SK-N-SH (cell line): ENCODE data around the gene DYNLT1. TPM values are rescaled to one million over a fixed set of nuclear protein-coding genes. Genes with fewer than 3 reads are reported as not detected.

ENCODE experiments used
- CTCF ChIA-PET: fragments of 300-600, 350-600 bp; formaldehyde crosslinking; extraction: SDS; loops from one replicate; lab custom pipeline; 2021; lab: Yijun Ruan, JAX
- POLR2A ChIA-PET: fragments of 350-600 bp; sonication (Branson Sonifier 250); formaldehyde crosslinking; extraction: SDS; loops from one replicate; lab custom pipeline; 2020; ENCODE audit warnings: antibody characterized with exemption, inconsistent platforms; lab: Yijun Ruan, JAX
- DNase-seq: peaks from one replicate; pipeline ENCODE4 v3.0.0; 2012
- H2AFZ ChIP-seq: fragments of 200-600 bp; sonication (generic); 2 replicates; pipeline ENCODE4 v1.8.1; 2016; ENCODE audit warnings: antibody characterized with exemption, mild to moderate bottlenecking, low read depth
- H3F3A ChIP-seq: fragments of 200-600 bp; sonication (generic); replicated peaks from 2 replicates; pipeline ENCODE3; 2016; ENCODE audit warnings: antibody characterized with exemption, mild to moderate bottlenecking; ENCODE audit not compliant: insufficient read depth
- H3K27ac ChIP-seq, 2 experiments: fragments of 200-500 bp in 1 of 2; fragments of 200-600 bp in 1 of 2; sonication (Bioruptor generic) in 1 of 2; sonication (generic), shearing (Covaris generic) in 1 of 2; 2 replicates each; pipeline versions ENCODE4 v1.5.1 to v1.6.1; 2014 to 2016; ENCODE audit warnings: low read depth in 2 of 2, inconsistent platforms in 1 of 2, low read length in 1 of 2, mild to moderate bottlenecking in 1 of 2, mixed read lengths in 1 of 2
- H3K27me3 ChIP-seq: fragments of 200-600 bp; sonication (generic), shearing (Covaris generic); 2 replicates; pipeline ENCODE4 v1.6.1; 2016; ENCODE audit warnings: mixed run types; ENCODE audit not compliant: insufficient read depth
- H3K36me3 ChIP-seq, 2 experiments: fragments of 200-500 bp in 1 of 2; fragments of 200-600 bp in 1 of 2; sonication (Bioruptor generic) in 1 of 2; sonication (generic) in 1 of 2; replicated peaks in 1 of 2; 2 replicates each; pipeline versions ENCODE3 to v1.5.1; 2014 to 2016; ENCODE audit warnings: low read length in 1 of 2, mild to moderate bottlenecking in 1 of 2; ENCODE audit not compliant: insufficient read depth in 2 of 2, control insufficient read depth in 1 of 2
- H3K4me1 ChIP-seq, 2 experiments: fragments of 200-500 bp in 1 of 2; fragments of 200-600 bp in 1 of 2; sonication (Bioruptor generic) in 1 of 2; sonication (generic), shearing (Covaris generic) in 1 of 2; 2 replicates each; pipeline versions ENCODE4 v1.5.1 to v1.6.1; 2014 to 2016; ENCODE audit warnings: low read depth in 1 of 2, low read length in 1 of 2, mixed run types in 1 of 2; ENCODE audit not compliant: insufficient read depth in 2 of 2, control insufficient read depth in 1 of 2
- H3K4me2 ChIP-seq: fragments of 200-600 bp; sonication (generic), shearing (Covaris generic); 2 replicates; pipeline ENCODE4 v1.6.1; 2017; ENCODE audit warnings: mixed run types
- H3K4me3 ChIP-seq, 2 experiments: fragments of 200-500 bp in 1 of 2; fragments of 200-600 bp in 1 of 2; sonication (Bioruptor generic) in 1 of 2; sonication (generic), shearing (Covaris generic) in 1 of 2; 2 replicates each; pipeline versions ENCODE4 v1.5.1 to v1.8.1; 2014 to 2016; ENCODE audit warnings: low read depth in 2 of 2, inconsistent platforms in 1 of 2, low read length in 1 of 2, mild to moderate bottlenecking in 1 of 2, mixed read lengths in 1 of 2, moderate library complexity in 1 of 2
- H3K79me2 ChIP-seq: fragments of 200-600 bp; sonication (generic); 2 replicates; pipeline ENCODE4 v1.8.1; 2017; ENCODE audit warnings: mild to moderate bottlenecking; ENCODE audit not compliant: insufficient read depth
- H3K9ac ChIP-seq: fragments of 200-600 bp; sonication (generic); 2 replicates; pipeline ENCODE4 v1.6.1; 2017; ENCODE audit warnings: mixed run types
- H3K9me2 ChIP-seq: fragments of 200-600 bp; sonication (generic); 2 replicates; pipeline ENCODE4 v1.6.1; 2017; ENCODE audit warnings: mixed run types
- H3K9me3 ChIP-seq: fragments of 200-600 bp; sonication (generic); 2 replicates; pipeline ENCODE4 v1.6.1; 2017; ENCODE audit warnings: mixed run types, mild to moderate bottlenecking, moderate library complexity
- H4K20me1 ChIP-seq: fragments of 200-600 bp; sonication (generic); 2 replicates; pipeline ENCODE4 v1.6.1; 2017; ENCODE audit warnings: mild to moderate bottlenecking, mixed run types; ENCODE audit not compliant: insufficient read depth
- ELF1 ChIP-seq: IDR thresholded peaks from 2 replicates; pipeline ENCODE4 v1.4.0; 2012
- EP300 ChIP-seq, 2 experiments: IDR thresholded peaks; 2 replicates each; pipeline versions ENCODE4 v1.4.0 to v1.6.1; 2012; ENCODE audit warnings: borderline replicate concordance in 1 of 2, low read depth in 1 of 2, low read length in 1 of 2
- FOSL2 ChIP-seq: IDR thresholded peaks from 2 replicates; pipeline ENCODE4 v1.4.0; 2012; ENCODE audit warnings: low read depth, mild to moderate bottlenecking, moderate library complexity, borderline replicate concordance
- FOXJ3 ChIP-seq: sonication (generic); formaldehyde crosslinking; IDR thresholded peaks from 2 replicates; pipeline ENCODE4 v1.5.1; 2020; ENCODE audit warnings: mild to moderate bottlenecking, missing genetic modification reagents
- FOXM1 ChIP-seq: IDR thresholded peaks from 2 replicates; pipeline ENCODE4 v1.4.0; 2012; ENCODE audit warnings: low read depth, mild to moderate bottlenecking
- GABPA ChIP-seq: IDR thresholded peaks from 2 replicates; pipeline ENCODE4 v1.4.0; 2012; ENCODE audit warnings: low read depth, mild to moderate bottlenecking
- GATA2 ChIP-seq: sonication (generic); formaldehyde crosslinking; IDR thresholded peaks from 2 replicates; pipeline ENCODE4 v1.5.0; 2020; ENCODE audit warnings: mild to moderate bottlenecking, missing genetic modification reagents
- JUND ChIP-seq: IDR thresholded peaks from 2 replicates; pipeline ENCODE4 v1.4.0; 2012
- MEF2A ChIP-seq: IDR thresholded peaks from 2 replicates; pipeline ENCODE4 v1.4.0; 2012; ENCODE audit warnings: low read depth, borderline replicate concordance
- NFIC ChIP-seq: IDR thresholded peaks from 2 replicates; pipeline ENCODE4 v1.4.0; 2012; ENCODE audit warnings: borderline replicate concordance
- NRF1 ChIP-seq: IDR thresholded peaks from 2 replicates; pipeline ENCODE4 v1.6.1; 2012; ENCODE audit warnings: low read depth, mild to moderate bottlenecking, low read length
- POLR2AphosphoS5 ChIP-seq: IDR thresholded peaks from 2 replicates; pipeline ENCODE4 v1.6.1; 2012; ENCODE audit warnings: low read depth, low read length
- RCOR1 ChIP-seq: fragments of 150-350 bp; IDR thresholded peaks from 2 replicates; pipeline ENCODE4 v1.6.1; 2017; ENCODE audit warnings: antibody characterized with exemption, low read length
- RFX5 ChIP-seq: IDR thresholded peaks from 2 replicates; pipeline ENCODE4 v1.6.1; 2012; ENCODE audit warnings: mild to moderate bottlenecking, improper control_type of control experiment, low read length
- SIN3A ChIP-seq: IDR thresholded peaks from 2 replicates; pipeline ENCODE4 v1.6.1; 2012; ENCODE audit warnings: low read depth, mild to moderate bottlenecking, low read length, moderate library complexity, borderline replicate concordance
- TEAD4 ChIP-seq: IDR thresholded peaks from 2 replicates; pipeline ENCODE4 v1.4.0; 2012; ENCODE audit warnings: mild to moderate bottlenecking, borderline replicate concordance; ENCODE audit not compliant: insufficient read depth
- YY1 ChIP-seq: IDR thresholded peaks from 2 replicates; pipeline ENCODE4 v1.4.0; 2012; ENCODE audit warnings: low read depth, mild to moderate bottlenecking
- WGBS: methylation state at CpG from one replicate; pipeline ENCODE4 v1.1.6; 2017; ENCODE audit warnings: low lambda C conversion rate; 5-methylcytosine and 5-hydroxymethylcytosine counted together
- polyA plus RNA-seq, 3 experiments: library from polyadenylated mRNA; depleted of rRNA; stranded (reverse); fragments of >200 nt; gene quantifications; 2 replicates each; pipeline ENCODE4 v1.2.3, GENCODE V29; 2012
- TF ChIP-seq, protein P1 (sequence below): IDR thresholded peaks from 2 replicates; pipeline ENCODE4; 2012
- TF ChIP-seq, protein P2 (sequence below): IDR thresholded peaks from 2 replicates; pipeline ENCODE4 v1.4.0; 2012; ENCODE audit warnings: low read depth, borderline replicate concordance
- TF ChIP-seq, protein P3 (sequence below): fragments of 200-600 bp; sonication (generic); IDR thresholded peaks from 2 replicates; pipeline ENCODE4 v1.6.1; 2017; ENCODE audit warnings: antibody characterized with exemption, mild to moderate bottlenecking, moderate library complexity

DYNLT1 gene
- polyA plus RNA-seq, 1 of the 3 experiments (the other 2 are of a cell fraction) = 306 TPM

DNA sequence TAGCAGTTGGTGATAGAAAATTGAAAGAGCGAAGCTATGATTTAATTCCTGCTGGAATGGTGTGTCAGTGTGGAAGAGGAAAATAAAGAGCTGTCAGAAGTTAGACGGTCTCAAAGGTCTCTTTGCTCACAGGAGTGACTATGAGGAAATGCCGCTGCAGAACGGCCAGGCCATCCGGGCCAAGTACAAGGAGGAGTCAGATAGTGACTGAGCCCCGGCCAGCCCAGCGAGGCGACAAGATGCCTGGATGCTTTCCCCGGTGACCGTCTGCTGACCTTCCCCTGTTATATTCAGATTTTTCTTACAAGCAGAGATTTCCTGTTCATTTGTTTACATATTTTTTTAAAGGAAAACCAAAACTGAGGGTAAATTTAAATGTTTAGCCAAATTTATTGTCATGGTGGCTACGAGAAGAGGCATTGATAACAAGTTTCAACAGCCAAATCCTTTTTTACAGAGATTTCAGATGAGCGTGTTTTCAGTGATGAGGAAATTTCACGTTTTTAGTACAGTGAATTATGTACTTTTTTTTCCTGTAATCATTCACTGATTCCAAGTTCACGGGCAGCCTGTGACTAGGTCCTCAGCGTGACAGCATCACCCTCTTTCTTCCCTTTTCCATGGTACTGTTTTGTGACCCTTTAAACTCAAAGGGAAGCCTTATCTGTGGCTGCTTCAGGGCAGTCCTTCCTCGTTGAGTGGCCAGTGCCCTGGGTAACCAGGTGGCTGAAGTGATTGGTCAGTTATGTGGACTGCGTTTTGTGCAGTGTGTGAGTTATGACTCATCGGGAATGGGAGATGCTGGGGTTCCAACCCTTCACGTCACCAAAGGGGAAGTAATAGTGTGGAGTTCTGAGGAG is 12.6 kb downstream of the DYNLT1 start:
- Histone ChIP-seq H3K27me3 (no peaks in the 10 kb centered on the region), H3K9ac (0 out of 2 replicates have a peak overlapping the region, but pooled peaks have one; percentile 34), H2AFZ (no peak overlapping the region), H3K36me3 (peaks cover 36 to 47% of the 10 kb centered on the region in 2 experiments), H3K4me1 (peaks cover 21 to 22% of the 10 kb centered on the region in 2 experiments; a peak in 3 of 4 replicates), H3F3A (peaks cover 43% of the 10 kb centered on the region), H3K27ac (peak overlapping the region; percentile 50 to 79), H3K79me2 (peaks cover 10% of the 10 kb centered on the region; the same call in 1 of the 2 replicates), H4K20me1 (no peaks in the 10 kb centered on the region), H3K4me3 (no peak overlapping the region), H3K9me3 (no peaks in the 10 kb centered on the region), H3K9me2 (no peaks in the 10 kb centered on the region), H3K4me2 (peak overlapping the region; percentile 37; the same call in 1 of the 2 replicates)
- CTCF ChIA-PET = no interaction called here
- no peak for DNase-seq
- TF ChIP-seq POLR2AphosphoS5 (peak; percentile 59; the same call in 1 of the 2 replicates), FOSL2 (peak; percentile 84), JUND (peak; percentile 56; the same call in 1 of the 2 replicates), RCOR1 (no peak), TEAD4 (no peak)
- POLR2A ChIA-PET = interaction anchor here (1.1 kb wide), 1 partner anchor 12 kb away, joined by 3 read pairs; the partner anchor contains the start of gene DYNLT1
- 62% methylated on average over 19 of the region's 19 CpGs for WGBS

DNA sequence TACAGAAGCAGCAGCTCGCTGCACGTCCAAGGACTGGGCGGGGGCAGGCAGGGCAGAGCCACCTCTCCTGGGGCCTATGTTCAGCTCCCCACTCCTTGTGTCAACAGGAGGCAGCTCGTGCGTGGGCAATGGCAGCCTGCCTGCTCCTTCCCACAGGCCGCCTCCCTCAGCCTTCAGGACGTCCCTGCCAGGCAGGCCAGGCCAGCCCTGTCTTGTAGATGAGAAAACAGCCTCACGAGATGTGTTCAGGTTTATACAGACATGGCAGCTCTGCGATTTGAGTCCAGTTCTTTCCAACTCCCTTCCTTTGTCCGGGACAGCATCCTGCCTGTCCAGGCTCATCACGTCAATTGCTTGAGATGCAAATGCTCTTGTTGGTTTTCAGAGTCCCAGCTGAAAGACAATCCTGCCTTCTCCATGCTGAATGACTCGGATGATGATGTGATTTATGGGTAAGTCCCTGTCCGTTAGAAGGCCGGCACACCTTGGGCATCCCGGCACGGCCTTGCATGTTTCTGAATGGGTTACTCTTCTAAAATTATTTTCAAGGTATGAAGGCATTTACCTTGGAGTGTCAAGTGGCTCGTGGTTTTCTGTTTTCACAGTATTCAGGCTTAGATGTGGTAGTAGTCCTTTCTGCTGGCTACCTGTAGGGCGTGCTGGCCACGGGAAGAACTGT is 13.5 kb downstream of the DYNLT1 start:
- peaks cover 22% of the 10 kb centered on the region in 2 experiments; a peak in 3 of 4 replicates for H3K4me1 ChIP-seq
- peaks cover 39% of the 10 kb centered on the region for H3F3A ChIP-seq
- no peaks in the 10 kb centered on the region for H4K20me1 ChIP-seq
- no peaks in the 10 kb centered on the region for H3K27me3 ChIP-seq
- H3K9me2 ChIP-seq = no peaks in the 10 kb centered on the region
- H3K27ac ChIP-seq = peak overlapping the region in 1 of 2 experiments; percentile 79; a peak in 3 of 4 replicates
- CTCF ChIA-PET = interaction anchor here (0.5 kb wide), 1 partner anchor 304 kb away, joined by 4 read pairs; no protein-coding TSS in a partner anchor
- peaks cover 27 to 43% of the 10 kb centered on the region in 2 experiments for H3K36me3 ChIP-seq
- H3K4me2 ChIP-seq = peak overlapping the region; percentile 37; the same call in 1 of the 2 replicates
- H3K9me3 ChIP-seq = no peaks in the 10 kb centered on the region
- H3K79me2 ChIP-seq = peaks cover 4% of the 10 kb centered on the region; the same call in 1 of the 2 replicates
- no peak overlapping the region for H2AFZ ChIP-seq
- TF ChIP-seq FOXM1 (no peak), JUND (no peak), EP300 (IDR thresholded peaks at IDR 0.05; ENCODE audit: borderline replicate concordance in 1 of 2, low read depth in 1 of 2, low read length in 1 of 2) (no peak), GABPA (no peak), GATA2 (no peak), POLR2AphosphoS5 (no peak), MEF2A (no peak), YY1 (no peak), RCOR1 (no peak), NRF1 (no peak), RFX5 (no peak), NFIC (no peak), ELF1 (no peak), FOXJ3 (CRISPR knock-in tag) (no peak), SIN3A (no peak)
- TF ChIP-seq, protein P1, sequence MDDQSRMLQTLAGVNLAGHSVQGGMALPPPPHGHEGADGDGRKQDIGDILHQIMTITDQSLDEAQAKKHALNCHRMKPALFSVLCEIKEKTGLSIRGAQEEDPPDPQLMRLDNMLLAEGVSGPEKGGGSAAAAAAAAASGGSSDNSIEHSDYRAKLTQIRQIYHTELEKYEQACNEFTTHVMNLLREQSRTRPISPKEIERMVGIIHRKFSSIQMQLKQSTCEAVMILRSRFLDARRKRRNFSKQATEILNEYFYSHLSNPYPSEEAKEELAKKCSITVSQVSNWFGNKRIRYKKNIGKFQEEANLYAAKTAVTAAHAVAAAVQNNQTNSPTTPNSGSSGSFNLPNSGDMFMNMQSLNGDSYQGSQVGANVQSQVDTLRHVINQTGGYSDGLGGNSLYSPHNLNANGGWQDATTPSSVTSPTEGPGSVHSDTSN = no peak
- TF ChIP-seq, protein P2, sequence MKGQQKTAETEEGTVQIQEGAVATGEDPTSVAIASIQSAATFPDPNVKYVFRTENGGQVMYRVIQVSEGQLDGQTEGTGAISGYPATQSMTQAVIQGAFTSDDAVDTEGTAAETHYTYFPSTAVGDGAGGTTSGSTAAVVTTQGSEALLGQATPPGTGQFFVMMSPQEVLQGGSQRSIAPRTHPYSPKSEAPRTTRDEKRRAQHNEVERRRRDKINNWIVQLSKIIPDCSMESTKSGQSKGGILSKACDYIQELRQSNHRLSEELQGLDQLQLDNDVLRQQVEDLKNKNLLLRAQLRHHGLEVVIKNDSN = no peak
- TF ChIP-seq, protein P3, sequence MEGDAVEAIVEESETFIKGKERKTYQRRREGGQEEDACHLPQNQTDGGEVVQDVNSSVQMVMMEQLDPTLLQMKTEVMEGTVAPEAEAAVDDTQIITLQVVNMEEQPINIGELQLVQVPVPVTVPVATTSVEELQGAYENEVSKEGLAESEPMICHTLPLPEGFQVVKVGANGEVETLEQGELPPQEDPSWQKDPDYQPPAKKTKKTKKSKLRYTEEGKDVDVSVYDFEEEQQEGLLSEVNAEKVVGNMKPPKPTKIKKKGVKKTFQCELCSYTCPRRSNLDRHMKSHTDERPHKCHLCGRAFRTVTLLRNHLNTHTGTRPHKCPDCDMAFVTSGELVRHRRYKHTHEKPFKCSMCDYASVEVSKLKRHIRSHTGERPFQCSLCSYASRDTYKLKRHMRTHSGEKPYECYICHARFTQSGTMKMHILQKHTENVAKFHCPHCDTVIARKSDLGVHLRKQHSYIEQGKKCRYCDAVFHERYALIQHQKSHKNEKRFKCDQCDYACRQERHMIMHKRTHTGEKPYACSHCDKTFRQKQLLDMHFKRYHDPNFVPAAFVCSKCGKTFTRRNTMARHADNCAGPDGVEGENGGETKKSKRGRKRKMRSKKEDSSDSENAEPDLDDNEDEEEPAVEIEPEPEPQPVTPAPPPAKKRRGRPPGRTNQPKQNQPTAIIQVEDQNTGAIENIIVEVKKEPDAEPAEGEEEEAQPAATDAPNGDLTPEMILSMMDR = no peak
- 90% methylated on average over 12 of the region's 19 CpGs for WGBS
- H3K9ac ChIP-seq = no peak overlapping the region
- POLR2A ChIA-PET = interaction anchor here (0.5 to 1.1 kb wide), 2 partner anchors 13 to 72 kb away, joined by 3 read pairs; partner anchors contain the start of gene DYNLT1
- H3K4me3 ChIP-seq = no peak overlapping the region
- DNase-seq = no peak
